Neural cell (in vitro differentiated cells): ENCODE measurements around the gene MMP19. TPM values are rescaled to one million over a fixed set of nuclear protein-coding genes. Genes with fewer than 3 reads are reported as not detected.

ENCODE experiments used
- H2AFZ ChIP-seq: fragments of 200-600, 300-800 bp; sonication (generic), shearing (Covaris generic); 2 replicates; pipeline ENCODE4 v1.6.0; 2014; ENCODE audit warnings: low read depth, mild to moderate bottlenecking, antibody characterized with exemption, low read length, moderate library complexity
- H3F3A ChIP-seq: fragments of 200-600 bp; shearing (Covaris generic); 2 replicates; pipeline ENCODE4 v1.6.1; 2016; ENCODE audit warnings: mild to moderate bottlenecking, moderate library complexity, mixed read lengths, antibody characterized with exemption, low read length; ENCODE audit not compliant: insufficient read depth, poor library complexity, severe bottlenecking
- H3K27ac ChIP-seq: fragments of 200-600, 300-800 bp; sonication (generic), shearing (Covaris generic); 2 replicates; pipeline ENCODE4 v1.5.1; 2014; ENCODE audit warnings: mild to moderate bottlenecking, low read length, moderate library complexity
- H3K27me3 ChIP-seq: fragments of 300-800, 200-600 bp; sonication (generic), shearing (Covaris generic); 2 replicates; pipeline ENCODE4 v1.6.0; 2014; ENCODE audit warnings: mild to moderate bottlenecking, low read depth, low read length, moderate library complexity; ENCODE audit not compliant: insufficient read depth
- H3K36me3 ChIP-seq: fragments of 300-800, 200-600 bp; sonication (generic), shearing (Covaris generic); 2 replicates; pipeline ENCODE4 v1.5.1; 2014; ENCODE audit warnings: mild to moderate bottlenecking, antibody characterized with exemption, low read length, moderate library complexity; ENCODE audit not compliant: insufficient read depth
- H3K4me2 ChIP-seq: fragments of 300-800, 200-600 bp; sonication (generic), shearing (Covaris generic); 2 replicates; pipeline ENCODE4 v1.6.0; 2014; ENCODE audit warnings: mild to moderate bottlenecking, low read length
- H3K4me3 ChIP-seq: fragments of 300-800, 200-600 bp; sonication (generic), shearing (Covaris generic); 2 replicates; pipeline ENCODE4 v1.5.1; 2014; ENCODE audit warnings: mild to moderate bottlenecking, low read length, moderate library complexity
- H3K79me2 ChIP-seq: fragments of 200-600 bp; shearing (Covaris generic); replicated peaks from 2 replicates; pipeline ENCODE4 v1.6.0; 2014; ENCODE audit warnings: mild to moderate bottlenecking, low read length, moderate library complexity; ENCODE audit not compliant: insufficient read depth
- H3K9ac ChIP-seq: fragments of 300-800, 200-600 bp; sonication (generic), shearing (Covaris generic); 2 replicates; pipeline ENCODE4 v1.6.1; 2016; ENCODE audit warnings: mild to moderate bottlenecking, low read length, mixed read lengths
- H3K9me2 ChIP-seq: fragments of 200-600 bp; shearing (Covaris generic); 2 replicates; pipeline ENCODE4 v1.6.1; 2016; ENCODE audit warnings: mild to moderate bottlenecking, low read length, mixed read lengths; ENCODE audit not compliant: insufficient read depth
- H3K9me3 ChIP-seq: fragments of 200-600, 300-800 bp; sonication (generic), shearing (Covaris generic); 2 replicates; pipeline ENCODE4 v1.6.1; 2016; ENCODE audit warnings: mild to moderate bottlenecking, mixed run types, low read length, moderate library complexity, mixed read lengths
- H4K20me1 ChIP-seq: fragments of 200-600 bp; shearing (Covaris generic); 2 replicates; pipeline ENCODE4 v1.6.1; 2016; ENCODE audit warnings: mild to moderate bottlenecking, mixed run types; ENCODE audit not compliant: insufficient read depth
- EP300 ChIP-seq: fragments of 450-650 bp; conservative IDR thresholded peaks from 2 replicates; pipeline ENCODE4 v1.6.1; 2014; ENCODE audit warnings: antibody characterized with exemption, mild to moderate bottlenecking, moderate library complexity; ENCODE audit not compliant: poor library complexity, severe bottlenecking
- EZH2 ChIP-seq: fragments of 200-600, 300-800 bp; shearing (Covaris generic), sonication (generic); IDR thresholded peaks from 2 replicates; pipeline ENCODE4 v1.6.1; 2014; ENCODE audit warnings: antibody characterized with exemption, low read length, borderline replicate concordance, mild to moderate bottlenecking; ENCODE audit not compliant: insufficient read depth, poor library complexity, severe bottlenecking
- MXI1 ChIP-seq: fragments of 450-650 bp; conservative IDR thresholded peaks from 2 replicates; pipeline ENCODE4 v1.6.1; 2014; ENCODE audit warnings: antibody characterized with exemption, mild to moderate bottlenecking; ENCODE audit not compliant: poor library complexity, severe bottlenecking
- POLR2AphosphoS5 ChIP-seq: IDR thresholded peaks from 2 replicates; pipeline ENCODE4 v1.6.1; 2012
- RAD21 ChIP-seq: fragments of 450-650 bp; conservative IDR thresholded peaks from 2 replicates; pipeline ENCODE4 v1.6.1; 2014; ENCODE audit warnings: antibody characterized with exemption, mild to moderate bottlenecking, moderate library complexity
- SMC3 ChIP-seq: fragments of 450-650 bp; conservative IDR thresholded peaks from 2 replicates; pipeline ENCODE4 v1.6.1; 2014; ENCODE audit warnings: antibody characterized with exemption, mild to moderate bottlenecking, moderate library complexity; ENCODE audit not compliant: poor library complexity
- TAF1 ChIP-seq: IDR thresholded peaks from 2 replicates; pipeline ENCODE4 v1.6.1; 2012; ENCODE audit warnings: low read depth
- polyA plus RNA-seq: library from polyadenylated mRNA; depleted of rRNA; stranded (reverse); fragments of >200 nt; gene quantifications from 2 replicates; pipeline ENCODE4 v1.2.3, GENCODE V29; 2014
- TF ChIP-seq, protein P1 (sequence below): fragments of 450-650 bp; IDR thresholded peaks from 2 replicates; pipeline ENCODE4 v1.5.1; 2014; ENCODE audit warnings: antibody characterized with exemption, mild to moderate bottlenecking, moderate library complexity; ENCODE audit not compliant: poor library complexity, severe bottlenecking
- TF ChIP-seq, protein P2 (sequence below): IDR thresholded peaks from 2 replicates; pipeline ENCODE4 v1.6.1; 2012; ENCODE audit warnings: borderline replicate concordance

The MMP19 gene
- polyA plus RNA-seq, 1 donor from 2014 or later: not detected

DNA sequence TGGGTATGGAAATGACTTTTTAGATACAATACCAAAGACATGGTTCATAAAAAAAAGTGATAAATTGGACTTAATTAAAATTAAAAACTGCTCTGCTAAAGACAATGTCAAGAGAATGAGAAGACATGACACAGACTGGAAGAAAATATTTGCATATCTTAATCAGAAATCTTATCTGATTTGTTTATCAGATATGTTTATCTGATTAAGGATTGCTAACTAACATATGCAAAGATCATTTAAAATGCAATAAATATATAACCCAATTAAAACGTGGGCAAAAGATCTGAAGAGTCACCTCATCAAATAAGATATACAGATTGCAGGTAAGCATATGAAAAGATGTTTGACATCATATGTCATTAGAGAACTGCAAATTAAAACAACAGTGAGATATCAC, 10.0 kb upstream of the MMP19 start:
- no peaks in the 10 kb centered on the region for H3K79me2 ChIP-seq
- no peaks in the 10 kb centered on the region for H3K9me3 ChIP-seq
- H3K27ac ChIP-seq: no peak overlapping the region
- H3K4me3 ChIP-seq: no peak overlapping the region
- H3K27me3 ChIP-seq: no peaks in the 10 kb centered on the region
- no peaks in the 10 kb centered on the region for H3K36me3 ChIP-seq
- H3F3A ChIP-seq: no peaks in the 10 kb centered on the region
- no peak overlapping the region for H3K4me2 ChIP-seq
- no peak for TF ChIP-seq EZH2
- no peak for TF ChIP-seq MXI1
- TF ChIP-seq, protein P1, sequence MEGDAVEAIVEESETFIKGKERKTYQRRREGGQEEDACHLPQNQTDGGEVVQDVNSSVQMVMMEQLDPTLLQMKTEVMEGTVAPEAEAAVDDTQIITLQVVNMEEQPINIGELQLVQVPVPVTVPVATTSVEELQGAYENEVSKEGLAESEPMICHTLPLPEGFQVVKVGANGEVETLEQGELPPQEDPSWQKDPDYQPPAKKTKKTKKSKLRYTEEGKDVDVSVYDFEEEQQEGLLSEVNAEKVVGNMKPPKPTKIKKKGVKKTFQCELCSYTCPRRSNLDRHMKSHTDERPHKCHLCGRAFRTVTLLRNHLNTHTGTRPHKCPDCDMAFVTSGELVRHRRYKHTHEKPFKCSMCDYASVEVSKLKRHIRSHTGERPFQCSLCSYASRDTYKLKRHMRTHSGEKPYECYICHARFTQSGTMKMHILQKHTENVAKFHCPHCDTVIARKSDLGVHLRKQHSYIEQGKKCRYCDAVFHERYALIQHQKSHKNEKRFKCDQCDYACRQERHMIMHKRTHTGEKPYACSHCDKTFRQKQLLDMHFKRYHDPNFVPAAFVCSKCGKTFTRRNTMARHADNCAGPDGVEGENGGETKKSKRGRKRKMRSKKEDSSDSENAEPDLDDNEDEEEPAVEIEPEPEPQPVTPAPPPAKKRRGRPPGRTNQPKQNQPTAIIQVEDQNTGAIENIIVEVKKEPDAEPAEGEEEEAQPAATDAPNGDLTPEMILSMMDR: no peak
- no peak for TF ChIP-seq POLR2AphosphoS5
- TF ChIP-seq EP300: no peak
- TF ChIP-seq RAD21: no peak
- no peak for TF ChIP-seq TAF1
- TF ChIP-seq, protein P2, sequence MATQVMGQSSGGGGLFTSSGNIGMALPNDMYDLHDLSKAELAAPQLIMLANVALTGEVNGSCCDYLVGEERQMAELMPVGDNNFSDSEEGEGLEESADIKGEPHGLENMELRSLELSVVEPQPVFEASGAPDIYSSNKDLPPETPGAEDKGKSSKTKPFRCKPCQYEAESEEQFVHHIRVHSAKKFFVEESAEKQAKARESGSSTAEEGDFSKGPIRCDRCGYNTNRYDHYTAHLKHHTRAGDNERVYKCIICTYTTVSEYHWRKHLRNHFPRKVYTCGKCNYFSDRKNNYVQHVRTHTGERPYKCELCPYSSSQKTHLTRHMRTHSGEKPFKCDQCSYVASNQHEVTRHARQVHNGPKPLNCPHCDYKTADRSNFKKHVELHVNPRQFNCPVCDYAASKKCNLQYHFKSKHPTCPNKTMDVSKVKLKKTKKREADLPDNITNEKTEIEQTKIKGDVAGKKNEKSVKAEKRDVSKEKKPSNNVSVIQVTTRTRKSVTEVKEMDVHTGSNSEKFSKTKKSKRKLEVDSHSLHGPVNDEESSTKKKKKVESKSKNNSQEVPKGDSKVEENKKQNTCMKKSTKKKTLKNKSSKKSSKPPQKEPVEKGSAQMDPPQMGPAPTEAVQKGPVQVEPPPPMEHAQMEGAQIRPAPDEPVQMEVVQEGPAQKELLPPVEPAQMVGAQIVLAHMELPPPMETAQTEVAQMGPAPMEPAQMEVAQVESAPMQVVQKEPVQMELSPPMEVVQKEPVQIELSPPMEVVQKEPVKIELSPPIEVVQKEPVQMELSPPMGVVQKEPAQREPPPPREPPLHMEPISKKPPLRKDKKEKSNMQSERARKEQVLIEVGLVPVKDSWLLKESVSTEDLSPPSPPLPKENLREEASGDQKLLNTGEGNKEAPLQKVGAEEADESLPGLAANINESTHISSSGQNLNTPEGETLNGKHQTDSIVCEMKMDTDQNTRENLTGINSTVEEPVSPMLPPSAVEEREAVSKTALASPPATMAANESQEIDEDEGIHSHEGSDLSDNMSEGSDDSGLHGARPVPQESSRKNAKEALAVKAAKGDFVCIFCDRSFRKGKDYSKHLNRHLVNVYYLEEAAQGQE: no peak
- TF ChIP-seq SMC3: no peak
- no peaks in the 10 kb centered on the region for H4K20me1 ChIP-seq
- no peak overlapping the region for H2AFZ ChIP-seq
- no peak overlapping the region for H3K9ac ChIP-seq
- H3K9me2 ChIP-seq: no peaks in the 10 kb centered on the region

DNA sequence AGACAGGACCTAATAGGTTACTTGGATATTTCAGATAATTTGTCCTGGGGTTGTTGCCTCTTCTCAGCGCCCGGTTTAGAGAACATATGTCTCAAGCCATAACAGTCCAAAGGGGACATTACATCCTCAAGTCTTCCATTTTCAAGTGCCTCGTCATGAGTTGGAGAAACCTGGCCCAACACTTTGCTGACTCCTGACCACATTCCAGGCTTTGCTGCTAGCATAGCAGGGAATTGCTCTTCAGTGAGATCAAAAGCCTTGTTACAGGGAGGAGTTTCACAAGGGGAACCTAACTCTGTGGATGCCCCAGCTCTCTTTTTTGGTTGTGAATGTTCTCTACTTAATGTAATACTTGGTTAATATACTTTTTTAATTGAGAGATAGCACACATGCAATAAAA, 8.2 kb upstream of the MMP19 start:
- Histone ChIP-seq H3K27ac (no peak overlapping the region), H3K79me2 (no peaks in the 10 kb centered on the region), H3K9me3 (no peaks in the 10 kb centered on the region), H3K9ac (no peak overlapping the region), H3K36me3 (no peaks in the 10 kb centered on the region), H2AFZ (no peak overlapping the region), H3K4me2 (no peak overlapping the region), H3K4me3 (no peak overlapping the region), H3K27me3 (no peaks in the 10 kb centered on the region), H3F3A (no peaks in the 10 kb centered on the region), H3K9me2 (no peaks in the 10 kb centered on the region), H4K20me1 (no peaks in the 10 kb centered on the region)
- no peak for TF ChIP-seq RAD21
- no peak for TF ChIP-seq TAF1
- TF ChIP-seq EZH2: no peak
- no peak for TF ChIP-seq EP300
- TF ChIP-seq POLR2AphosphoS5: no peak
- no peak for TF ChIP-seq SMC3
- TF ChIP-seq, protein P2: no peak
